Measurements from ENCODE around the gene MGAT1. TPM values are rescaled to one million over a fixed set of nuclear protein-coding genes. Genes with fewer than 3 reads are reported as not detected.

MGAT1 gene
- total RNA-seq, 1 donor from 2014 or later = 152 TPM

DNA sequence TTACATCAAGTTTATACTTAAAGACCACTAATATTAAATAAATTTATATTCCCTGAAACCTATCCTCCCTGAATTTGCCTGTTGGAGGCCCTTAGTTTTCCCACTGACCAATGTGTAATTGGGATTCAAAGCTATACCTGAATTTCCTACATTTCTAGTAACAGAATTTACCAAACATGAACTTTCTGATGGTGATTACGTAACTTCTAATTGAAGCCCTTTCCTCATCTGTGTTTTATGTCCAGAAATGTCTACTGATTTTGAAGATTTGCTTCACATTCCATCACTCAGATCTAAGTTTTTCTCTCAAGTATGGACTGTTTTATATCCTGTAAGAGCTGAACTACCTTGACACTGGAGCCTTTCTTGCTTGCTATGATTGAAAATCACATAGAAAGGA is 45.7 kb upstream of the MGAT1 start:
- Histone ChIP-seq H3K36me3 (peaks cover 0 to 36% of the 10 kb centered on the region in 2 donors), H3K4me1 (no peaks in the 10 kb centered on the region), H3K9me3 (peaks cover 6% of the 10 kb centered on the region), H3K27me3 (no peaks in the 10 kb centered on the region), H3K4me3 (no peak overlapping the region), H3K27ac (no peak overlapping the region)
- TF ChIP-seq CTCF (IDR thresholded peaks at IDR 0.05) (no peak), POLR2AphosphoS5 (IDR thresholded peaks at IDR 0.05; ENCODE audit: insufficient read depth in 1 of 2, low read depth in 1 of 2) (no peak), POLR2A (IDR thresholded peaks at IDR 0.05) (no peak)
- intact Hi-C loops (cut with DNase I) = no loop called here
- no peak for DNase-seq (ENCODE audit: extremely low spot score in 2 of 2)

GRCh38 chr5:180847026-180847425 is 44.4 kb upstream of the MGAT1 start:
- Histone ChIP-seq H3K9me3 (peaks cover 6% of the 10 kb centered on the region), H3K27me3 (no peaks in the 10 kb centered on the region), H3K4me3 (no peak overlapping the region), H3K36me3 (peaks cover 0 to 36% of the 10 kb centered on the region in 2 donors), H3K4me1 (no peaks in the 10 kb centered on the region), H3K27ac (no peak overlapping the region)
- intact Hi-C loops (cut with DNase I) = no loop called here
- TF ChIP-seq CTCF (IDR thresholded peaks at IDR 0.05) (no peak), POLR2AphosphoS5 (IDR thresholded peaks at IDR 0.05; ENCODE audit: insufficient read depth in 1 of 2, low read depth in 1 of 2) (no peak), POLR2A (IDR thresholded peaks at IDR 0.05) (no peak)
- no peak for DNase-seq (ENCODE audit: extremely low spot score in 2 of 2)

DNA sequence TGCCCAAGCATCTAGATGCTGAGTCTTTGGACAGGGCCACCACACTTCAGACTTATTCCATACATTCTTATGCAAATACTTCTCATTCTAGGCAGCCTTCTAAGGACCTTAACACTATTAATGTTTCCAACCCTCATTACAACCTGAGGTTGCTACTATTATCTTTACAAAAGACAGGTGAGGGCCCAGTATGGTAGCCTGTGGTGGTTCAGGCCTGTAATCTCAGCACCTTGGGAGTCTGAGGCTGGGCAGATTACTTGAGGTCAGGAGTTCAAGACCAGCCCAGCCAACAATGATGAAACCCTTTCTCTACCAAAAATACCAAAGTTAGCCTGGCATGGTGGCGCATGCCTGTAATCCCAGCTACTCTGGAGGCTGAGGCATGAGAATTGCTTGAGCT is 42.3 kb upstream of the MGAT1 start:
- TF ChIP-seq POLR2AphosphoS5 (IDR thresholded peaks at IDR 0.05; ENCODE audit: insufficient read depth in 1 of 2, low read depth in 1 of 2) (no peak), POLR2A (IDR thresholded peaks at IDR 0.05) (no peak), CTCF (IDR thresholded peaks at IDR 0.05) (no peak)

GRCh38 chr5:180844432-180844831 is 41.8 kb upstream of the MGAT1 start:
- peaks cover 6% of the 10 kb centered on the region for H3K9me3 ChIP-seq

More for the DNA sequence above, 42.3 kb upstream of the MGAT1 start:
- Histone ChIP-seq H3K4me1 (no peaks in the 10 kb centered on the region), H3K4me3 (no peak overlapping the region), H3K9me3 (peaks cover 6% of the 10 kb centered on the region), H3K36me3 (peaks cover 0 to 16% of the 10 kb centered on the region in 2 donors), H3K27me3 (no peaks in the 10 kb centered on the region), H3K27ac (no peak overlapping the region)
- intact Hi-C loops (cut with DNase I) = no loop called here
- DNase-seq (ENCODE audit: extremely low spot score in 2 of 2) = no peak

More at GRCh38 chr5:180844432-180844831, 41.8 kb upstream of the MGAT1 start:
- H3K27ac ChIP-seq = no peak overlapping the region
- H3K27me3 ChIP-seq = no peaks in the 10 kb centered on the region
- H3K36me3 ChIP-seq = peaks cover 0 to 12% of the 10 kb centered on the region in 2 donors
- no peak overlapping the region for H3K4me3 ChIP-seq
- intact Hi-C loops (cut with DNase I) = no loop called here
- no peak for DNase-seq (ENCODE audit: extremely low spot score in 2 of 2)
- TF ChIP-seq CTCF (IDR thresholded peaks at IDR 0.05) = no peak
- TF ChIP-seq POLR2AphosphoS5 (IDR thresholded peaks at IDR 0.05; ENCODE audit: insufficient read depth in 1 of 2, low read depth in 1 of 2) = no peak
- TF ChIP-seq POLR2A (IDR thresholded peaks at IDR 0.05) = no peak
- no peaks in the 10 kb centered on the region for H3K4me1 ChIP-seq
